ENCODE measurements around the gene CHTF18. TPM values are rescaled to one million over a fixed set of nuclear protein-coding genes. Genes with fewer than 3 reads are reported as not detected.

Gene CHTF18
- total and polyA plus RNA-seq, 2 of the 4 experiments (the other 2 are of a cell fraction): 3.2 to 21.4 TPM

GRCh38 chr16:779561-779960 is 8.9 kb upstream of the CHTF18 start:
- Histone ChIP-seq H3K4me1 (ENCODE audit: control insufficient read depth, insufficient read depth, low read length) (peaks cover 5% of the 10 kb centered on the region; the same call in 1 of the 2 replicates), H3K23ac (ENCODE audit: low read depth, low read length) (no peak overlapping the region), H3K4me3 (ENCODE audit: insufficient read depth, low read depth, low read length) (no peak overlapping the region), H3K27ac (ENCODE audit: insufficient read depth, low read length) (no peak overlapping the region), H4K8ac (ENCODE audit: low read depth in 2 of 2, low read length in 2 of 2) (no peak overlapping the region), H3K9me3 (ENCODE audit: control insufficient read depth, insufficient read depth, low read length) (no peaks in the 10 kb centered on the region), H2AFZ (replicated peaks; ENCODE audit: low read length, poor library complexity) (no peak overlapping the region), H2BK120ac (ENCODE audit: low read depth, low read length) (no peak overlapping the region), H3K27me3 (ENCODE audit: control insufficient read depth, insufficient read depth, low read length) (peaks cover 9% of the 10 kb centered on the region; the same call in 1 of the 2 replicates), H2BK15ac (ENCODE audit: low read depth, low read length) (no peak overlapping the region), H2BK20ac (ENCODE audit: low read depth, low read length) (no peak overlapping the region), H2AK5ac (ENCODE audit: low read depth, low read length) (no peak overlapping the region), H3K4ac (ENCODE audit: low read depth, low read length) (no peak overlapping the region), H4K20me1 (ENCODE audit: insufficient read depth, low read length) (no peaks in the 10 kb centered on the region), H2BK5ac (ENCODE audit: low read depth, low read length, poor library complexity, severe bottlenecking) (no peak overlapping the region), H3K56ac (ENCODE audit: extremely low read depth, insufficient read depth, low read length) (no peak overlapping the region), H3K9me1 (ENCODE audit: insufficient read depth, low read length) (no peaks in the 10 kb centered on the region), H3K18ac (ENCODE audit: low read depth, low read length) (no peak overlapping the region), H3K9ac (ENCODE audit: low read depth, low read length) (no peak overlapping the region), H3K4me2 (ENCODE audit: low read depth, low read length) (no peak overlapping the region), H3K36me3 (ENCODE audit: control insufficient read depth, insufficient read depth, low read length) (no peaks in the 10 kb centered on the region), H4K5ac (ENCODE audit: low read depth, low read length) (no peak overlapping the region), H4K91ac (ENCODE audit: insufficient read depth, low read depth, low read length) (no peak overlapping the region), H3K14ac (replicated peaks; ENCODE audit: low read depth, low read length) (no peak overlapping the region), H2AK9ac (replicated peaks; ENCODE audit: low read depth, low read length, poor library complexity) (no peak overlapping the region), H3K79me1 (ENCODE audit: low read depth in 1 of 2, low read length in 2 of 2) (no peaks in the 10 kb centered on the region)
- WGBS, 2 experiments (ENCODE audit: extremely low coverage in 2 of 2, insufficient read length in 1 of 2): 61% methylated on average over 9 of the region's 13 CpGs; no CpG with 5 or more reads in 1 of the 2 experiments
- no peak for TF ChIP-seq CEBPB (IDR thresholded peaks at IDR 0.05; ENCODE audit: low read depth, low read length)
- TF ChIP-seq NFE2L2 (IDR thresholded peaks at IDR 0.05; ENCODE audit: low read depth, low read length): no peak
- TF ChIP-seq MAZ (IDR thresholded peaks at IDR 0.05; ENCODE audit: borderline replicate concordance, low read depth, low read length): no peak
- no peak for ATAC-seq (ENCODE audit: low read depth)
- POLR2A ChIA-PET (ENCODE audit: unreplicated experiment): no interaction called here
- CTCF ChIA-PET: no interaction called here
- dilution Hi-C loops (cut with HindIII; ENCODE audit: low sequenced_read_pairs, unreplicated experiment): no loop called here
- no TSS peak for BruUV-seq (replicated peaks)
- intact Hi-C loops (cut with micrococcal nuclease): no loop called here
- in situ Hi-C loops (cut with MboI; ENCODE audit: low sequenced_read_pairs): no loop called here
- no peak for DNase-seq
